RPMI8226 (cell line): Measurements from ENCODE around the gene USP24.
A peak's percentile ranks its signal among the peaks of the same experiment; 100 is the strongest.
"Not testable (repeated sequence)": the region's sequence is repeated elsewhere in the genome, so short reads cannot be mapped to it uniquely, and the experiment has no call there.

Experiments used
- DNase-seq: peaks from one replicate; pipeline ENCODE4 v3.0.0-alpha.2; 2015

The USP24 gene

GRCh38 chr1:55215194-55216021 lies at the start of gene USP24:
TSS of gene USP24 (minus strand) at chr1:55215364. CDS start at chr1:55215113, 251 bp downstream.
- peak; percentile 89 for DNase-seq

- DNase-seq: peak; percentile 76
Observed at GRCh38 chr1:55262822-55263221, 47.7 kb upstream of the USP24 start.

- peak; percentile 85 for DNase-seq
Observed at GRCh38 chr1:55259911-55260609, 44.9 kb upstream of the USP24 start.

- DNase-seq: peak; percentile 86
Observed at GRCh38 chr1:55257958-55258357, 42.8 kb upstream of the USP24 start.

- DNase-seq: no peak
Observed at GRCh38 chr1:55255901-55256300, 40.7 kb upstream of the USP24 start.

GRCh38 chr1:55252942-55253589 lies 37.9 kb upstream of the USP24 start:
- no peak for DNase-seq

GRCh38 chr1:55250399-55251075 lies 35.4 kb upstream of the USP24 start:
- DNase-seq: no peak

GRCh38 chr1:55249646-55250398 lies 34.7 kb upstream of the USP24 start:
- DNase-seq: no peak

- DNase-seq: no peak
Observed at GRCh38 chr1:55246896-55247295, 31.7 kb upstream of the USP24 start.

GRCh38 chr1:55246331-55246730 lies 31.2 kb upstream of the USP24 start:
- no peak for DNase-seq

GRCh38 chr1:55245781-55246180 lies 30.6 kb upstream of the USP24 start:
- DNase-seq: no peak

GRCh38 chr1:55244476-55245099 lies 29.4 kb upstream of the USP24 start:
- DNase-seq: peak; percentile 55

GRCh38 chr1:55243655-55244054 lies 28.5 kb upstream of the USP24 start:
- DNase-seq: no peak

- DNase-seq: no peak
Observed at GRCh38 chr1:55239548-55239947, 24.4 kb upstream of the USP24 start.

GRCh38 chr1:55235722-55236121 lies 20.6 kb upstream of the USP24 start:
- DNase-seq: peak; percentile 60

- DNase-seq: no peak
Observed at GRCh38 chr1:55234016-55234415, 18.9 kb upstream of the USP24 start.

GRCh38 chr1:55233145-55233777 lies 18.1 kb upstream of the USP24 start:
- no peak for DNase-seq

GRCh38 chr1:55232448-55233144 lies 17.4 kb upstream of the USP24 start:
- DNase-seq: no peak

- peak; percentile 40 for DNase-seq
Observed at GRCh38 chr1:55231745-55232144, 16.6 kb upstream of the USP24 start.

- DNase-seq: no peak
Observed at GRCh38 chr1:55230659-55231058, 15.5 kb upstream of the USP24 start.

GRCh38 chr1:55229726-55230125 lies 14.6 kb upstream of the USP24 start:
- not testable (repeated sequence) for DNase-seq
